ENCODE measurements around the gene MLLT3.

MLLT3 gene

GRCh38 chr9:20477940-20478620 lies 144.2 kb downstream of the MLLT3 start:
- TF ChIP-seq FOXP2 (optimal IDR thresholded peaks at IDR 0.05; ENCODE audit: borderline replicate concordance, extremely low read depth, extremely low read length, insufficient read depth) (no peak), POLR2AphosphoS5 (IDR thresholded peaks at IDR 0.05; ENCODE audit: low read depth, low read length) (no peak), TAF1 (IDR thresholded peaks at IDR 0.05; ENCODE audit: borderline replicate concordance, insufficient read depth, low read length) (no peak), SIN3A (IDR thresholded peaks at IDR 0.05; ENCODE audit: borderline replicate concordance, insufficient read depth, low read length) (no peak), REST (IDR thresholded peaks at IDR 0.05; ENCODE audit: insufficient read depth in 1 of 2, low read depth in 2 of 2, low read length in 2 of 2) (no peak)

- TF ChIP-seq SIN3A (IDR thresholded peaks at IDR 0.05; ENCODE audit: borderline replicate concordance, insufficient read depth, low read length) = no peak
- no peak for TF ChIP-seq REST (IDR thresholded peaks at IDR 0.05; ENCODE audit: insufficient read depth in 1 of 2, low read depth in 2 of 2, low read length in 2 of 2)
- TF ChIP-seq POLR2AphosphoS5 (IDR thresholded peaks at IDR 0.05; ENCODE audit: low read depth, low read length) = no peak
- no peak for TF ChIP-seq FOXP2 (optimal IDR thresholded peaks at IDR 0.05; ENCODE audit: borderline replicate concordance, extremely low read depth, extremely low read length, insufficient read depth)
- TF ChIP-seq TAF1 (IDR thresholded peaks at IDR 0.05; ENCODE audit: borderline replicate concordance, insufficient read depth, low read length) = no peak
Measured at GRCh38 chr9:20476912-20477521, 145.3 kb downstream of the MLLT3 start.

GRCh38 chr9:20474496-20474895 lies 147.8 kb downstream of the MLLT3 start:
- TF ChIP-seq TAF1 (IDR thresholded peaks at IDR 0.05; ENCODE audit: borderline replicate concordance, insufficient read depth, low read length) (no peak), REST (IDR thresholded peaks at IDR 0.05; ENCODE audit: insufficient read depth in 1 of 2, low read depth in 2 of 2, low read length in 2 of 2) (no peak), FOXP2 (optimal IDR thresholded peaks at IDR 0.05; ENCODE audit: borderline replicate concordance, extremely low read depth, extremely low read length, insufficient read depth) (no peak), SIN3A (IDR thresholded peaks at IDR 0.05; ENCODE audit: borderline replicate concordance, insufficient read depth, low read length) (no peak), POLR2AphosphoS5 (IDR thresholded peaks at IDR 0.05; ENCODE audit: low read depth, low read length) (no peak)

- TF ChIP-seq SIN3A (IDR thresholded peaks at IDR 0.05; ENCODE audit: borderline replicate concordance, insufficient read depth, low read length) (no peak), POLR2AphosphoS5 (IDR thresholded peaks at IDR 0.05; ENCODE audit: low read depth, low read length) (no peak), REST (IDR thresholded peaks at IDR 0.05; ENCODE audit: insufficient read depth in 1 of 2, low read depth in 2 of 2, low read length in 2 of 2) (no peak), TAF1 (IDR thresholded peaks at IDR 0.05; ENCODE audit: borderline replicate concordance, insufficient read depth, low read length) (no peak), FOXP2 (optimal IDR thresholded peaks at IDR 0.05; ENCODE audit: borderline replicate concordance, extremely low read depth, extremely low read length, insufficient read depth) (no peak)
Measured at GRCh38 chr9:20473515-20474013, 148.7 kb downstream of the MLLT3 start.

All from PFSK-1 (cell line).